Measurements from ENCODE around the gene DDX54. TPM values are rescaled to one million over a fixed set of nuclear protein-coding genes. Genes with fewer than 3 reads are reported as not detected.
"Not testable (repeated sequence)": the region's sequence is repeated elsewhere in the genome, so short reads cannot be mapped to it uniquely, and the experiment has no call there.

DDX54 gene
- total RNA-seq, 6 donors from 2014 or later = 43.3 to 81.5 (median 58.9) TPM

DNA sequence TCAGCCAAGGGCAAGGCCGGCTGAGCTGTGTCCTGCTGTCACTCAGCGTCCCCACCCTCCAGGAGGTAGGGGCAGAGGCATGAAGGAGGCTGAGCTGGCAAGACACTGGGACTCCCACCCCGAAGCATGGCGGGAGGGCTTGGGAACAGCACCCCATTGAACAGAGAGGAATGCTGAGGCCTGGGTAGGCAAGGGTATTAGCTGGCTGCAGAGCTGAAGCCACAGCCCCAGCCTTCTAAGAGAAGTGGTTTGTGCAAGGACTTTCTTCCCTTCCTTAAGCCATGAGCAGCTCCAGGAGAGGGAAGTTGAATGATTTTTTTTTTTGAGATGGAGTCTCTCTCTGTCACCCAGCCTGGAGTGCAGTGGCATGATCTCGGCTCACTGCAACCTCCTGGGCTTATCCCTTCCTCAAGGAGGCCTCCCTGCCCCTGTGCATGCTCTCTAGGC is 42.4 kb downstream of the DDX54 start:
- no peak overlapping the region for H3K4me3 ChIP-seq
- no peaks in the 10 kb centered on the region for H3K4me1 ChIP-seq
- no peaks in the 10 kb centered on the region for H3K27me3 ChIP-seq
- no peaks in the 10 kb centered on the region for H3K36me3 ChIP-seq
- TF ChIP-seq CTCF (IDR thresholded peaks at IDR 0.05) (no peak), EP300 (IDR thresholded peaks at IDR 0.05) (no peak), POLR2AphosphoS5 (IDR thresholded peaks at IDR 0.05) (no peak), POLR2A (IDR thresholded peaks at IDR 0.05) (no peak)
- WGBS, 2 donors = 60 to 65% methylated on average over 3 to 5 of the region's 5 CpGs
- ATAC-seq (ENCODE audit: low FRiP score in 2 of 2) (peak in 1 of 2 donors; percentile 55), DNase-seq (no peak)
- peaks cover 0 to 3% (median 0%) of the 10 kb centered on the region in 4 donors for H3K9me3 ChIP-seq
- peak overlapping the region in 1 of 4 donors; percentile 77 for H3K27ac ChIP-seq

DNA sequence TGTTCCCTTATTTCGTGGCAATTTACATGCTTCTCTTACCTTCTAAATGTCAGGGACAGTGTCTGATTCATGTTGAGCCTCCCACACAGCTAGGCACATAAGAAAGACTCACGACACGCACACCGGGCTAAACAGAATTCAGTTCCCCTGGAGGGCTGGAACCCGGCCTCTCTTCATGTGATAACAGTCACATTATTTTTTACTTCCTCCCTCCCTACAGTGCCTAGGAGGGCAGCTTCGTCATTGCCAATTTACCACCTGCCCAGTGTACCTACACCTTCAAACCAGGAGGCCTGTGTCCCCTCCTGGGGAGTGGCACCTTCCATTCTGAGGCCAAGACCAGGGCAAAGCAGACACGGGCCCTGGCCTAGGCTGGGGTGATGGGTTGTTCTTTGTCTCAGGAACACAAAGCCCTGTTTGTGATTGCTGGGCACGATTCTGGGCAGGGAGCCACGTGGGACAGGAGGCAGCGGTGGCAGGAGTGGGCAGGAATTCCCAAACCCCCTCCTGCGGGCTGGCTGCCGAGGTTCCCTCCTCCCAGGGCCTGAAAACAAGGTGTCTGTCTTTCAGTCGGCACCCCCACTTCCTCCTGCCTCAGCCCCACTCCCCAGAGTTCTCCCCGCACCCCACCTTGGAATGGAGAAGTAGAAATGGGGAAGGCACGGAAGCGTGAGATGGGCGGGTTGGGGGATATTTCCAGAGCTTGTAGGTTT is 42.9 kb downstream of the DDX54 start:
- WGBS, 2 donors = 40 to 51% methylated on average over 17 of the region's 17 CpGs
- Histone ChIP-seq H3K36me3 (no peaks in the 10 kb centered on the region), H3K4me3 (no peak overlapping the region), H3K9me3 (peaks cover 0 to 3% (median 0%) of the 10 kb centered on the region in 4 donors), H3K27ac (peak overlapping the region in 3 of 4 donors; percentile 55 to 77 (median 65)), H3K4me1 (no peaks in the 10 kb centered on the region), H3K27me3 (no peaks in the 10 kb centered on the region)
- TF ChIP-seq EP300 (IDR thresholded peaks at IDR 0.05) (no peak), POLR2A (IDR thresholded peaks at IDR 0.05) (no peak), CTCF (IDR thresholded peaks at IDR 0.05) (no peak), POLR2AphosphoS5 (IDR thresholded peaks at IDR 0.05) (no peak)
- peak in 1 of 2 donors; percentile 34 for DNase-seq
- ATAC-seq (ENCODE audit: low FRiP score in 2 of 2) = peak; percentile 36 to 76

- not testable (repeated sequence) for H3K9me3 ChIP-seq
Observed at GRCh38 chr12:113141716-113142115, 43.6 kb downstream of the DDX54 start.

GRCh38 chr12:113140706-113141105 is 44.6 kb downstream of the DDX54 start:
- Histone ChIP-seq H3K4me3 (no peak overlapping the region), H3K4me1 (peaks cover 0 to 7% (median 6%) of the 10 kb centered on the region in 4 donors), H3K27me3 (peaks cover 0 to 3% (median 0%) of the 10 kb centered on the region in 4 donors), H3K9me3 (no peaks in the 10 kb centered on the region), H3K36me3 (no peaks in the 10 kb centered on the region), H3K27ac (no peak overlapping the region)
- no peak for TF ChIP-seq POLR2A (IDR thresholded peaks at IDR 0.05)
- TF ChIP-seq EP300 (IDR thresholded peaks at IDR 0.05) = no peak
- TF ChIP-seq CTCF (IDR thresholded peaks at IDR 0.05) = no peak
- TF ChIP-seq POLR2AphosphoS5 (IDR thresholded peaks at IDR 0.05) = no peak
- ATAC-seq (ENCODE audit: low FRiP score in 2 of 2) (no peak), DNase-seq (no peak)
- 76 to 83% methylated on average over 7 of the region's 7 CpGs for WGBS, 2 donors

More at GRCh38 chr12:113141716-113142115, 43.6 kb downstream of the DDX54 start:
- not testable (repeated sequence) for ATAC-seq (ENCODE audit: low FRiP score in 2 of 2); DNase-seq; H3K27me3 ChIP-seq; H3K36me3 ChIP-seq; H3K4me3 ChIP-seq; H3K4me1 ChIP-seq
- H3K27ac ChIP-seq = peak overlapping the region in 2 of 4 donors; percentile 55 to 77
- WGBS, 2 donors = 65 to 78% methylated on average over 3 of the region's 3 CpGs

DNA sequence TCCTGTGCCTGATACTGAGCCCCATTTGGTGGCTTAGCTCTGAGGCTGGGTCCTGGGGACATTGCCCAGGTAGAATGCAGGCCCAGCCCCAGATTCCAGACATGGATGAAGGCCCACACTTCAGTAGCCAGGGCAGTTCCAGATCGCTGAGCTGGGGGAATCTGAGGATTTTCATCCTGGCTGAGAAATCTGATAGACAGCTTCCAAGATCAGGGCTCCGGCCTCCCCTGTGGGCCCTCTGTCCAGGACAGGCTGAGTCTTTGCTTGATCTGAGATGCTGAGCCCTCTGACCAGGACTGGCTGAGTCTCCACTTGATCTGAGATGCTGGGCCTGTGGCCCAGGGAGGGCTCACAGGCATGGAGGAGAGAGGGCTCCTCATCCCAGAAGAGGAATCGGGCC is 46.5 kb downstream of the DDX54 start:
- DNase-seq (no peak), ATAC-seq (ENCODE audit: low FRiP score in 2 of 2) (no peak)
- no peaks in the 10 kb centered on the region for H3K9me3 ChIP-seq
- peaks cover 0 to 10% (median 0%) of the 10 kb centered on the region in 4 donors for H3K27me3 ChIP-seq
- peaks cover 0 to 14% (median 11%) of the 10 kb centered on the region in 4 donors for H3K4me1 ChIP-seq
- no peak for TF ChIP-seq CTCF (IDR thresholded peaks at IDR 0.05)
- no peak for TF ChIP-seq EP300 (IDR thresholded peaks at IDR 0.05)
- no peak for TF ChIP-seq POLR2AphosphoS5 (IDR thresholded peaks at IDR 0.05)
- TF ChIP-seq POLR2A (IDR thresholded peaks at IDR 0.05) = no peak
- H3K4me3 ChIP-seq = no peak overlapping the region
- H3K36me3 ChIP-seq = no peaks in the 10 kb centered on the region
- 87 to 100% methylated on average over 2 to 3 of the region's 3 CpGs for WGBS, 2 donors
- H3K27ac ChIP-seq = no peak overlapping the region
